Activated B cell treated with CpG ODN at 0.5 μM for 24 hours (primary cell): ENCODE results near the gene FGD5. TPM values are rescaled to one million over a fixed set of nuclear protein-coding genes. Genes with fewer than 3 reads are reported as not detected.

ENCODE experiments used
- ATAC-seq: fragments of 200-7000 bp; cut with Tn5 transposase; one replicate; pipeline ENCODE4 v1.10.0; 2021; ENCODE audit warnings: low read depth, mild to moderate bottlenecking, moderate library complexity
- CTCF ChIA-PET: fragments of 350-600 bp; sonication (Branson Sonifier 250); formaldehyde crosslinking; loops from one replicate; lab custom pipeline; 2021; ENCODE audit warnings: antibody characterized with exemption; lab: Charles Lee
- POLR2A ChIA-PET: fragments of 350-600 bp; sonication (Branson Sonifier 250); formaldehyde crosslinking; loops from one replicate; lab custom pipeline; 2021; ENCODE audit warnings: antibody characterized with exemption; lab: Charles Lee
- DNase-seq: peaks from one replicate; pipeline ENCODE4 v3.0.0; 2022
- H3K27ac Mint-ChIP-seq: one replicate; pipeline ENCODE4 v1.8.0; 2020; ENCODE audit warnings: mixed read lengths
- H3K27me3 Mint-ChIP-seq: one replicate; pipeline ENCODE4 v1.8.0; 2021; ENCODE audit warnings: mixed read lengths
- H3K36me3 Mint-ChIP-seq: one replicate; pipeline ENCODE4 v1.8.0; 2021; ENCODE audit warnings: low read depth, mixed read lengths
- H3K4me1 Mint-ChIP-seq: one replicate; pipeline ENCODE4 v1.8.0; 2021; ENCODE audit warnings: mixed read lengths
- H3K4me3 Mint-ChIP-seq: one replicate; pipeline ENCODE4 v1.8.0; 2020; ENCODE audit warnings: mild to moderate bottlenecking, mixed read lengths
- H3K9me3 Mint-ChIP-seq: one replicate; pipeline ENCODE4 v1.8.0; 2020; ENCODE audit warnings: mixed read lengths
- intact Hi-C: fragments of 100-400 bp; cut with micrococcal nuclease; formaldehyde crosslinking; loops from one replicate; pipeline ENCODE4 v1.15.1; 2024
- total RNA-seq: library from RNA; stranded (reverse); gene quantifications from 2 replicates; pipeline ENCODE4 v1.2.3, GENCODE V29; 2022
- TF ChIP-seq, protein P1 (sequence below): fragments of 200-600 bp; IDR thresholded peaks from one replicate; pipeline ENCODE4 v1.8.0; 2022; ENCODE audit warnings: antibody characterized with exemption, mild to moderate bottlenecking

FGD5 gene
- total RNA-seq, 1 donor from 2014 or later: not detected

DNA sequence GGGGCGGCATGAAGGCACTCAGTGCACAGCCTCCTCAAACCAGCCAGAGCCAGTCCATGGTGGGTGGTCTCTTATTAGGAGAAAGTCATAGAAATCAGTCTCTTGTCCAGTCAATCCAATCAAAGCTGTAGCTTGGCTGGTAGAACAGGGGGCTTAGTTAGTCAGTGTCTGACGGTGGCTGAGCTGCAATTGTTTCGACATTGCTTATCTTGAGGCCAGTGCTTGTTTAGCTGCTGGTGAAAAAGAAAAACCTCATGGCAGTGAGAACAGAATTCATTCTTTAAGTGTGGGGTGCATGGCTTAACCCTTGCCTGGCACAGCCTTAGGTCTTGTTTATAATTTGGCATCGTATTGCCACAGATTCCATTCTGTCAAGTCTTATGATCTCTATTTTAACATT is 53.9 kb downstream of the FGD5 start:
- Mint-ChIP-seq H3K4me3 (no peak overlapping the region), H3K36me3 (no peaks in the 10 kb centered on the region), H3K27me3 (peaks cover 4% of the 10 kb centered on the region), H3K9me3 (no peaks in the 10 kb centered on the region), H3K27ac (no peak overlapping the region), H3K4me1 (no peaks in the 10 kb centered on the region)
- CTCF ChIA-PET: no interaction called here
- POLR2A ChIA-PET: no interaction called here
- intact Hi-C loops: no loop called here
- TF ChIP-seq, protein P1, sequence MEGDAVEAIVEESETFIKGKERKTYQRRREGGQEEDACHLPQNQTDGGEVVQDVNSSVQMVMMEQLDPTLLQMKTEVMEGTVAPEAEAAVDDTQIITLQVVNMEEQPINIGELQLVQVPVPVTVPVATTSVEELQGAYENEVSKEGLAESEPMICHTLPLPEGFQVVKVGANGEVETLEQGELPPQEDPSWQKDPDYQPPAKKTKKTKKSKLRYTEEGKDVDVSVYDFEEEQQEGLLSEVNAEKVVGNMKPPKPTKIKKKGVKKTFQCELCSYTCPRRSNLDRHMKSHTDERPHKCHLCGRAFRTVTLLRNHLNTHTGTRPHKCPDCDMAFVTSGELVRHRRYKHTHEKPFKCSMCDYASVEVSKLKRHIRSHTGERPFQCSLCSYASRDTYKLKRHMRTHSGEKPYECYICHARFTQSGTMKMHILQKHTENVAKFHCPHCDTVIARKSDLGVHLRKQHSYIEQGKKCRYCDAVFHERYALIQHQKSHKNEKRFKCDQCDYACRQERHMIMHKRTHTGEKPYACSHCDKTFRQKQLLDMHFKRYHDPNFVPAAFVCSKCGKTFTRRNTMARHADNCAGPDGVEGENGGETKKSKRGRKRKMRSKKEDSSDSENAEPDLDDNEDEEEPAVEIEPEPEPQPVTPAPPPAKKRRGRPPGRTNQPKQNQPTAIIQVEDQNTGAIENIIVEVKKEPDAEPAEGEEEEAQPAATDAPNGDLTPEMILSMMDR: no peak
- ATAC-seq (no peak), DNase-seq (no peak)

DNA sequence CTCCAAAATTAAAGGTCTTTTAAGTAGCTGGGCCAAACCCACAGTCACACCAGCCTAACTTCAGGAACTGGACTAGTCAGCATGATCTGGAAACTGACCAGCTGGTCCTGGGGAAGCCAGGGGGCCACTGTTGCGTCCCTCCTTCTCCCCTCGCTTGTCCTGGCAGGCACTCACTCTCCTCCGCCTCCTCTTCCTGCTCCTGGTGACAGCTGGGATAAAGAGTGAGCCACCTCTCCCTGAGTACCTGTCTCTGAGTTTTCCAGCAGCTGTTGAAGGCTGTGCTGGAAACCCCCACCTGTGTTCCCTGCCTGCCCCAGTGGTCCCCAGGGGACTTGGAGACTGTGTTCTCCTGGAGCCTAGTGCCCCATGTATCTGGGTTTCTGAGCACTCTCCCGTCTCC is 56.0 kb downstream of the FGD5 start:
- no peaks in the 10 kb centered on the region for H3K4me1 Mint-ChIP-seq
- no peak for ATAC-seq
- ChIA-PET POLR2A (no interaction called here), CTCF (no interaction called here)
- no peak overlapping the region for H3K27ac Mint-ChIP-seq
- no peaks in the 10 kb centered on the region for H3K9me3 Mint-ChIP-seq
- no peak for DNase-seq
- peaks cover 3% of the 10 kb centered on the region for H3K27me3 Mint-ChIP-seq
- intact Hi-C loops: no loop called here
- H3K36me3 Mint-ChIP-seq: no peaks in the 10 kb centered on the region
- TF ChIP-seq, protein P1: no peak
- no peak overlapping the region for H3K4me3 Mint-ChIP-seq

DNA sequence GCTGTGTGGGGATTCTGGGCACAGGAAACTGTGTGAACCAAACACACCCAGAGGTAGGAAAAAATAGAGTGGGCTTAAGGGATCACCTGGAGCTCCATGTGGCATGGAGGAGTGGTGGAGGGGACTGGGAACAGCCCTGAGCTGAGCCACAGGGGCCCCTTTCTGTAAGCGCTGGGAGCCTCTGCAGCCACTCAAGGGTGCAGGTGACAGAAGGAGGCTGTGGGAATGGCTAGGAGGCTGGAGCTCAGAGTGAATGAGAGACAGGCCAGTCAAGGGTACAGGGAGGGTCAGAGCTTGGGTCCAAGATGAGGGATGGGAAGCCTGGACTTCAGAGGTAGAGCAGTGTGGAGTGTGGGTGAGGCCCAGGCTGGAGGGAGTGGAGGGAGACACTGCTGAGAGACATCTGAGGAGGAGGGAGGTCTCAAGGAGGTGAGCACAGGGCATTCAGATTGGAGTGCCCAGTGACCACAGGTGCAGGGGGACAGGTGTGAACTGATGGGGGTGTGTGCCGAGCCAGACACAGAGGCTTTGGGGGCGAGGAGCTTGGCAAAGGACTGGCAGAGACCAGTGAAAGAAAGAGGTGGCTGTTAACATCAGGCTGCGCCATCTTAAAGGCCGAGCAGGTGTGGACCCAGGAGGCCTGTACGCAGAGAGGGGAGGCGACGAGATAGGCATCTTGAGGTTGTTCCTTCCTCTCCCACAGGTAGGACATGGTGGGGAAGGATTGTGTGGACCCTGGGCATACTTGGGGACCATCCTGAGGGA is 56.8 kb downstream of the FGD5 start:
- peaks cover 2% of the 10 kb centered on the region for H3K4me1 Mint-ChIP-seq
- peaks cover 3% of the 10 kb centered on the region for H3K27me3 Mint-ChIP-seq
- H3K9me3 Mint-ChIP-seq: no peaks in the 10 kb centered on the region
- no peak overlapping the region for H3K27ac Mint-ChIP-seq
- ATAC-seq: no peak
- ChIA-PET CTCF (no interaction called here), POLR2A (no interaction called here)
- DNase-seq: no peak
- no peaks in the 10 kb centered on the region for H3K36me3 Mint-ChIP-seq
- no peak overlapping the region for H3K4me3 Mint-ChIP-seq
- TF ChIP-seq, protein P1: no peak
- intact Hi-C loops: no loop called here

DNA sequence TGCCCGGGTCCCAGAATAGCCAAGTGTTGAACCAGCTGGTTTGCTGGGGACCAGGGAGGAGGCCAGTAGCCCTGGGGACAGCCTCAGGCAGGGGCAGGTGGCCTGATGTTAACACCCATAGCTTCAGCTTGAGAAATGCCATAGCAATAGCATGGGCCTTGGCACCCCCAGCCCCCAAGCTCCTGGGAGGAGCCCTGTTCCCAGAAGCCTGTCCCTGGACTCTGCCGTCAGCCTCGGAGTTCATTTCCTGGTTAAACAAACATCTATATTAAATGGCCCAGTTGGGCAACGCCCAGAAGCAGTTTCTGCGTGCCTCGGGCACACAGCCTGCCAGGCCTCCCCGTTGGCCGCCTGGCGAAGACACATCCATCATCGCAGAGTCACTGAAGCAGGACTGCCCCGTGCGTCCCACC is 58.2 kb downstream of the FGD5 start:
- no peaks in the 10 kb centered on the region for H3K9me3 Mint-ChIP-seq
- peaks cover 8% of the 10 kb centered on the region for H3K27me3 Mint-ChIP-seq
- no peak for DNase-seq
- TF ChIP-seq, protein P1: no peak
- H3K27ac Mint-ChIP-seq: no peak overlapping the region
- peaks cover 7% of the 10 kb centered on the region for H3K4me1 Mint-ChIP-seq
- H3K36me3 Mint-ChIP-seq: no peaks in the 10 kb centered on the region
- intact Hi-C loops: no loop called here
- CTCF ChIA-PET: no interaction called here
- POLR2A ChIA-PET: interaction anchor here (0.7 kb wide), 1 partner anchor 17 kb away, joined by 4 read pairs; no protein-coding TSS in a partner anchor
- H3K4me3 Mint-ChIP-seq: no peak overlapping the region
- no peak for ATAC-seq

DNA sequence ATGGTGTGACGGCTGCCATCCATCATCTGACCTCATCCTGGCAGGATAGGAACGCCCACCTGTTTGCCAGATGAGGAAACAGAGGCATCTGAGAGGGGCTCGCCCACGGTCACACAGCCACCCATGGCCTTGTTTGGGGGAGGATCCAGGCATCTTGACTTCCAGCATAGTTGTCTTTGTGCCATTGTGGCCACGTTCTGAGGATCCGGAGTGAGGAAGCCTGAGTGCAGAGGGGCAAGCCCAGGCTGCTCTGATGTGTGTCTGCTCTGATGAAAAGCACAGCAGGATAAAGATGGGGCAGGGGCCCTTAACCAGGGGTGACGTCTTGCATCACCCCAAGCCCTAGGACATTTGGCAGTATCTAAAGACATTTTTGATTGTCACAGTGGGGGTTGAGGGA is 58.7 kb downstream of the FGD5 start:
- no peak for DNase-seq
- intact Hi-C loops: no loop called here
- no peaks in the 10 kb centered on the region for H3K36me3 Mint-ChIP-seq

More for the DNA sequence above, 58.7 kb downstream of the FGD5 start:
- peaks cover 8% of the 10 kb centered on the region for H3K27me3 Mint-ChIP-seq
- CTCF ChIA-PET: no interaction called here
- no peak overlapping the region for H3K27ac Mint-ChIP-seq
- POLR2A ChIA-PET: interaction anchor here (0.7 kb wide), 1 partner anchor 17 kb away, joined by 4 read pairs; no protein-coding TSS in a partner anchor
- H3K9me3 Mint-ChIP-seq: no peaks in the 10 kb centered on the region
- TF ChIP-seq, protein P1: no peak
- H3K4me3 Mint-ChIP-seq: no peak overlapping the region
- no peak for ATAC-seq
- peaks cover 7% of the 10 kb centered on the region for H3K4me1 Mint-ChIP-seq
